Activated CD8-positive, alpha-beta T cell treated with anti-CD3 and anti-CD28 coated beads for 36 hours (primary cell): ENCODE results near the gene TIMM17B. TPM values are rescaled to one million over a fixed set of nuclear protein-coding genes. Genes with fewer than 3 reads are reported as not detected.
"Not testable (repeated sequence)": the region's sequence is repeated elsewhere in the genome, so short reads cannot be mapped to it uniquely, and the experiment has no call there.

Source experiments
- ATAC-seq: fragments of 200-7000 bp; cut with Tn5 transposase; one replicate; pipeline ENCODE4 v1.10.0; 2021; ENCODE audit warnings: mild to moderate bottlenecking, moderate library complexity
- CTCF ChIA-PET: fragments of 350-600 bp; sonication (Branson Sonifier 250); formaldehyde crosslinking; loops from one replicate; lab custom pipeline; 2021; ENCODE audit warnings: antibody characterized with exemption; lab: Charles Lee
- POLR2A ChIA-PET: fragments of 350-600 bp; sonication (Branson Sonifier 250); formaldehyde crosslinking; loops from one replicate; lab custom pipeline; 2021; ENCODE audit warnings: antibody characterized with exemption; lab: Charles Lee
- DNase-seq: peaks from one replicate; pipeline ENCODE4 v3.0.0-alpha.2; 2020
- H3K27ac Mint-ChIP-seq: one replicate; pipeline ENCODE4 v1.8.0; 2021; ENCODE audit warnings: mild to moderate bottlenecking, mixed read lengths
- H3K27me3 Mint-ChIP-seq: one replicate; pipeline ENCODE4 v1.8.0; 2021; ENCODE audit warnings: mixed read lengths
- H3K36me3 Mint-ChIP-seq: one replicate; pipeline ENCODE4 v1.8.0; 2021; ENCODE audit warnings: low read depth, mixed read lengths
- H3K4me1 Mint-ChIP-seq: one replicate; pipeline ENCODE4 v1.8.0; 2021; ENCODE audit warnings: low read depth, mixed read lengths
- H3K4me3 Mint-ChIP-seq: one replicate; pipeline ENCODE4 v1.8.0; 2021; ENCODE audit warnings: mild to moderate bottlenecking, moderate library complexity, mixed read lengths
- H3K9me3 Mint-ChIP-seq: one replicate; pipeline ENCODE4 v1.8.0; 2021; ENCODE audit warnings: mixed read lengths
- CTCF ChIP-seq: fragments of 200-600 bp; IDR thresholded peaks from one replicate; pipeline ENCODE4 v1.8.0; 2022; ENCODE audit warnings: antibody characterized with exemption, mild to moderate bottlenecking
- intact Hi-C: fragments of 100-400 bp; cut with micrococcal nuclease; formaldehyde crosslinking; loops from one replicate; pipeline ENCODE4 v1.10.0; 2022
- total RNA-seq, 2 experiments: library from RNA; stranded (reverse); gene quantifications; one replicate each; pipeline ENCODE4 v1.2.3, GENCODE V29; 2021

TIMM17B gene
- total RNA-seq, 2 experiments from 2014 or later = 50.1 to 52.2 TPM

DNA sequence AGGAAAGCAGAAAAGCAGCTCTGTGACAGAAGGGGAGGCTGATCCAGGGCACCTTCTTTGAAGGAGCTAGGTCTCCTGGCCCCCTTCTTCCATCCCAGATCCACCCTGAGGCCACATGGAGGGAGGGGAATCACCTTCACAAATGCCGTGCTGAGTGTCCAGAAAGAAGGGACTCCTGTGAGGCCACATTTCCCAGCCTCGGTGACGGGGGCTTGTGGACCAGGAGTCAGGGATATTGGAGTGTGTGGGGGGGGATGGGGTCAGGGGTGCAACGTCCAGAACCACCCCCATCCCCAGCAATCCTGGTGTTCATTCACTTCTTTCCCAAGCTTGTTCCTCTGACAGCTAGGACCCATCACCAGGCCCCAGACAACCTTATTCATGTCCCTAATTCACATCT lies 4.7 kb downstream of the TIMM17B start:
- Mint-ChIP-seq H3K27ac (no peak overlapping the region), H3K4me1 (peaks cover 28% of the 10 kb centered on the region), H3K27me3 (no peaks in the 10 kb centered on the region), H3K4me3 (no peak overlapping the region), H3K9me3 (no peaks in the 10 kb centered on the region), H3K36me3 (peaks cover 6% of the 10 kb centered on the region)
- intact Hi-C loops = no loop called here
- POLR2A ChIA-PET = interaction anchor here (1.0 to 1.8 kb wide), 3 partner anchors 9 to 19 kb away, joined by 3 to 6 read pairs (median 3); no protein-coding TSS in a partner anchor
- DNase-seq = no peak
- ATAC-seq = no peak
- TF ChIP-seq CTCF = no peak
- CTCF ChIA-PET = interaction anchor here (0.9 to 1.3 kb wide), 2 partner anchors 22 to 53 kb away, joined by 3 read pairs; no protein-coding TSS in a partner anchor

DNA sequence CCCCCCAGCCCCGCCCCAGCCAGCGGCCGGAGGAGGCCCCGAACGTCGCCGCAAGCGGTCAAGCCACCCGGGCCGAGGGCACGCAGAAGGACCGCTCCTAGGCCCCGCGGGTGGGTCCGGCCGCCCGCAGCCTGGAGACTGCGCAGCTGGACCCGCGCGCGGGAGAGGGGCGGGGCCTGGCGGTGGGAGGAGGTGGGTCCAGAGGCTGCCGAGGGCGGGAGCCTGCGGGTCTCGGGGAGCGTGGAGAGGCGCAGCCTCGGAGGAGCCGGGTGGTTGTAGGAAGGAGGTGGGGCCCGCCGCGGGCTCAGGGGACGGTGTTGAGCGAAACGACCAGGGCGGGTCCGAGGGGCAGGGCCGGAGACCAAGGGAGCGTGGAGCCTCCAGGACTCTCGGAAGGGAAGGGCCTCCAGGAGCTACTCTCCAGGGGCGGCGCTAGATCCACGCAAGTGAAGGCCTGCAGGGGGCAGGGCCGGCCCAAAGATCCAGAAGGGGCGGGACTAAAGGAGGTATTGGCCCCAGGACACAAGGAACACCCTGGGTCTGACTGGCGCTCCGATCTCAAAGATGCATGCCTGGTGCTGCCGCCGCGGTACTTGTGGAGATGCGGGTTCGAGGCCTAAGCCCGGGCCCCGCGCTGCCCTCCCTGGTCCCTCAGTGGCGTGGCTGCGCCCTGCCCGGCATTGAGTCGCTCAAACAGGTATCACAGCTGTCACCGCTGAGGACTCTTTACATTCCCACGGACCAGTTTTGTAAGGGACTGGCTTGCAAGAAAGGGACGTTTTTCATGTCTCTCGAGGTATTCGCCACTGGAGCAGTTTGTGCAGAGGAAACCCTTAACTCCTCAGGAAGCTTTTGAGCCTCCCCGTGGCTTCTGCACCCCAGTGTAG lies 5.9 kb downstream of the TIMM17B start:
- intact Hi-C loops = no loop called here
- Mint-ChIP-seq H3K4me1 (peaks cover 25% of the 10 kb centered on the region), H3K36me3 (peaks cover 4% of the 10 kb centered on the region), H3K27me3 (no peaks in the 10 kb centered on the region), H3K9me3 (no peaks in the 10 kb centered on the region), H3K4me3 (peak overlapping the region; percentile 76), H3K27ac (peak overlapping the region; percentile 49)
- ChIA-PET CTCF (interaction anchor here (0.7 to 2.0 kb wide), 8 partner anchors 23 to 243 kb away, joined by 3 to 9 read pairs (median 3); no protein-coding TSS in a partner anchor), POLR2A (interaction anchor here (0.6 to 1.8 kb wide), 4 partner anchors 12 to 65 kb away, joined by 3 to 6 read pairs (median 4); no protein-coding TSS in a partner anchor)
- peak; percentile 20 for TF ChIP-seq CTCF
- ATAC-seq = peak; percentile 90
- DNase-seq = peak; percentile 81

DNA sequence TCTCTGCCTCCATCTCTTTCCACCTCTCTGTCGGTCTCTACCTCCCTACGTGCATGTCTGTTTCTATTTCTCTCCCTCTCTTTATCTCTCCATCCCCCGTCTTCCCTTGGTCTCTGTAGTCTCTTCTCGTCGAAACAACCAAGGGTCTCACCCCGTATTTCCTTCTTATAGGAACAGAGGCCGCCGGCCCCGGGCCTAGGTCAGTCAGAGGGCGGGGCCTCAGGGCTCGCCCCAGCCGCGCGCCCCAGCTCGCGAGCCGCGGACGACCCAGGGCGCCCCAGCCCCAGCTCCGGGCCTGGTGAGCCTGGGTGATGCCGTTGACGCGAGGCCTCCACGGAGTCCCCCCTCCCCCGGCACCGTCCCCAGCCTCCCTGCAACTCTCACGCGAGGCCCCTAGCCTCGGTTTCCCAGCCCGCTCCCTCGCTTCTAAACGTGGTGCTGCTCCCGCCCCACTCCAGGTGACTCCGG lies 6.6 kb downstream of the TIMM17B start:
- Mint-ChIP-seq H3K9me3 (no peaks in the 10 kb centered on the region), H3K27me3 (no peaks in the 10 kb centered on the region), H3K27ac (peak overlapping the region; percentile 78), H3K36me3 (peaks cover 4% of the 10 kb centered on the region), H3K4me1 (peaks cover 22% of the 10 kb centered on the region), H3K4me3 (peak overlapping the region; percentile 76)
- no peak for TF ChIP-seq CTCF
- DNase-seq (peak; percentile 12), ATAC-seq (peak; percentile 56)
- intact Hi-C loops = no loop called here
- ChIA-PET POLR2A (interaction anchor here (0.6 to 1.0 kb wide), 3 partner anchors 46 to 53 kb away, joined by 3 to 4 read pairs (median 3); no protein-coding TSS in a partner anchor), CTCF (interaction anchor here (0.7 to 2.0 kb wide), 5 partner anchors 46 to 242 kb away, joined by 3 to 9 read pairs (median 4); no protein-coding TSS in a partner anchor)

DNA sequence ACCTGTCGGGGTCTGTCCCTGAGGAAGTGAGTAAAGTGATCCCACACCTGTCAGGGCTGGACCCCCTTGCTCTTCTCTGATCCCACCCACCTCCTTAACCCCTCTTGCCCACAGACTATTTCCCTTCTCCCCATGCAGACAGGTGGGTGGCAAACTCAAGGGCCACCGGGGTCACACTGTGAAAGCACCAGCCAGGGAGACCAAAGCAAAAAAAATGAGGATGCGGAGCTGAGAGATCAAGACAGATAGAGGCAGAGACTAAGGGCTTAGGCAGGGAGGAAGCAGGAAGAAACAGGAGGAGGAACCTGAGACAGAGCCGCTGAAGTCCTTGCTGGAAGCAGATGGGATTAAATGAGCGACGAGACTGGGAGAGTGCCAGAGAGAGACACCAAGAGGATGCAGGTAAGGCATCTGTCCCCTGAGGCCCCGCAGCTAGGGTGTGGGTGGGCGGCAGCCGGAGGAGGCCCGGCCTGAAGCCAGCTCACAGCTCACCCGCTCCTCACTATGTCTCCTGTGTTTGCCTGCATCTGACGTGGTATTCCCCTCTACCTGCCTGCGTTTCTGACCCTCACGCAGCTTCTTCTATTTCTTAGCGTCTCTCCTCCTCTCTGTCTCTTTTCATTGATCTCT lies 7.2 kb downstream of the TIMM17B start:
- peak overlapping the region; percentile 78 for H3K27ac Mint-ChIP-seq
- peaks cover 3% of the 10 kb centered on the region for H3K36me3 Mint-ChIP-seq
- no peaks in the 10 kb centered on the region for H3K9me3 Mint-ChIP-seq

GRCh38 chrX:48886586-48886985 lies 11.0 kb downstream of the TIMM17B start:
- CTCF ChIA-PET, H3K27ac Mint-ChIP-seq, DNase-seq, H3K27me3 Mint-ChIP-seq, H3K4me3 Mint-ChIP-seq, intact Hi-C loops, H3K4me1 Mint-ChIP-seq, ATAC-seq, H3K9me3 Mint-ChIP-seq, H3K36me3 Mint-ChIP-seq: not testable (repeated sequence)
- POLR2A ChIA-PET = interaction anchor here (0.6 kb wide), 1 partner anchor 20 kb away, joined by 4 read pairs; no protein-coding TSS in a partner anchor

More for the DNA sequence above, 7.2 kb downstream of the TIMM17B start:
- CTCF ChIA-PET = interaction anchor here (1.9 to 2.0 kb wide), 2 partner anchors 53 to 242 kb away, joined by 5 to 9 read pairs; no protein-coding TSS in a partner anchor
- TF ChIP-seq CTCF = no peak
- Mint-ChIP-seq H3K4me3 (peak overlapping the region; percentile 76), H3K27me3 (no peaks in the 10 kb centered on the region), H3K4me1 (peaks cover 19% of the 10 kb centered on the region)
- DNase-seq (peak; percentile 42), ATAC-seq (peak; percentile 17)
- POLR2A ChIA-PET = interaction anchor here (0.6 to 0.8 kb wide), 2 partner anchors 47 to 52 kb away, joined by 3 to 4 read pairs; no protein-coding TSS in a partner anchor
- intact Hi-C loops = no loop called here
